A673 (cell line): Measurements from ENCODE around the gene SLC5A2. TPM values are rescaled to one million over a fixed set of nuclear protein-coding genes. Genes with fewer than 3 reads are reported as not detected.

Experiments
- BruUV-seq: library from RNA; stranded (reverse); fragments of 400-500 nt; replicated peaks from 2 replicates; lab custom pipeline; 2021; lab: Mats Ljungman, UMichigan
- CTCF ChIA-PET: fragments of 300-600 bp; sonication (Branson Sonifier 250); formaldehyde crosslinking; loops from one replicate; lab custom pipeline; 2022; ENCODE audit warnings: antibody characterized with exemption; lab: Charles Lee
- POLR2A ChIA-PET: fragments of 300-600 bp; sonication (Branson Sonifier 250); formaldehyde crosslinking; loops from one replicate; lab custom pipeline; 2022; ENCODE audit warnings: antibody characterized with exemption; ENCODE audit not compliant: low non-redundant PET; lab: Charles Lee
- DNase-seq: peaks from one replicate; pipeline ENCODE4 v3.0.0-alpha.2; 2015; ENCODE audit warnings: low spot score
- H3K27ac ChIP-seq: fragments of 200-600 bp; sonication (generic); 2 replicates; pipeline ENCODE4 v1.5.1; 2016; ENCODE audit warnings: mixed run types, low read depth, mild to moderate bottlenecking, mixed read lengths, antibody characterized with exemption, low read length; ENCODE audit not compliant: poor library complexity, severe bottlenecking
- H3K27me3 ChIP-seq: fragments of 200-600 bp; sonication (generic); replicated peaks from 2 replicates; pipeline ENCODE4 v1.6.1; 2017; ENCODE audit warnings: mixed run types, low read depth, mild to moderate bottlenecking, mixed read lengths, antibody characterized with exemption, low read length; ENCODE audit not compliant: insufficient read depth, poor library complexity
- H3K36me3 ChIP-seq: fragments of 200-600 bp; sonication (generic); 2 replicates; pipeline ENCODE4 v1.6.1; 2016; ENCODE audit warnings: mixed run types, mild to moderate bottlenecking, mixed read lengths, antibody characterized with exemption, low read length; ENCODE audit not compliant: insufficient read depth, poor library complexity, severe bottlenecking
- H3K4me1 ChIP-seq: fragments of 200-600 bp; sonication (generic); 2 replicates; pipeline ENCODE4 v1.6.1; 2017; ENCODE audit warnings: mixed run types, mild to moderate bottlenecking, mixed read lengths, antibody characterized with exemption, low read length; ENCODE audit not compliant: insufficient read depth, poor library complexity, severe bottlenecking
- H3K4me3 ChIP-seq: fragments of 200-600 bp; sonication (generic); 2 replicates; pipeline ENCODE4 v1.5.1; 2016; ENCODE audit warnings: low read depth, mixed run types, mild to moderate bottlenecking, mixed read lengths, low read length; ENCODE audit not compliant: poor library complexity, severe bottlenecking
- H3K9me3 ChIP-seq: fragments of 200-600 bp; sonication (generic); 2 replicates; pipeline ENCODE4 v1.6.1; 2016; ENCODE audit warnings: mixed run types, low read depth, mild to moderate bottlenecking, mixed read lengths, antibody characterized with exemption, low read length; ENCODE audit not compliant: poor library complexity, severe bottlenecking
- EZH2 ChIP-seq: fragments of 200-600 bp; sonication (generic); IDR thresholded peaks from 2 replicates; pipeline ENCODE4 v1.6.1; 2017; ENCODE audit warnings: borderline replicate concordance, low read depth, mild to moderate bottlenecking, mixed read lengths, antibody characterized with exemption, low read length; ENCODE audit not compliant: poor library complexity, severe bottlenecking
- intact Hi-C: fragments of 100-400 bp; cut with micrococcal nuclease; formaldehyde crosslinking; loops from one replicate; pipeline ENCODE4 v1.10.0; 2022; ENCODE audit not compliant: unreplicated experiment
- total RNA-seq: library from RNA; stranded (reverse); gene quantifications from 2 replicates; pipeline ENCODE4 v1.2.3, GENCODE V29; 2021
- TF ChIP-seq, protein P1 (sequence below): fragments of 300-800, 200-600 bp; sonication (generic); conservative IDR thresholded peaks from 2 replicates; pipeline ENCODE4 v1.5.1; 2017; ENCODE audit warnings: low read depth, mild to moderate bottlenecking, antibody characterized with exemption, low read length, moderate library complexity, mixed read lengths

The SLC5A2 gene
- total RNA-seq, 1 experiment from 2014 or later: not detected

DNA sequence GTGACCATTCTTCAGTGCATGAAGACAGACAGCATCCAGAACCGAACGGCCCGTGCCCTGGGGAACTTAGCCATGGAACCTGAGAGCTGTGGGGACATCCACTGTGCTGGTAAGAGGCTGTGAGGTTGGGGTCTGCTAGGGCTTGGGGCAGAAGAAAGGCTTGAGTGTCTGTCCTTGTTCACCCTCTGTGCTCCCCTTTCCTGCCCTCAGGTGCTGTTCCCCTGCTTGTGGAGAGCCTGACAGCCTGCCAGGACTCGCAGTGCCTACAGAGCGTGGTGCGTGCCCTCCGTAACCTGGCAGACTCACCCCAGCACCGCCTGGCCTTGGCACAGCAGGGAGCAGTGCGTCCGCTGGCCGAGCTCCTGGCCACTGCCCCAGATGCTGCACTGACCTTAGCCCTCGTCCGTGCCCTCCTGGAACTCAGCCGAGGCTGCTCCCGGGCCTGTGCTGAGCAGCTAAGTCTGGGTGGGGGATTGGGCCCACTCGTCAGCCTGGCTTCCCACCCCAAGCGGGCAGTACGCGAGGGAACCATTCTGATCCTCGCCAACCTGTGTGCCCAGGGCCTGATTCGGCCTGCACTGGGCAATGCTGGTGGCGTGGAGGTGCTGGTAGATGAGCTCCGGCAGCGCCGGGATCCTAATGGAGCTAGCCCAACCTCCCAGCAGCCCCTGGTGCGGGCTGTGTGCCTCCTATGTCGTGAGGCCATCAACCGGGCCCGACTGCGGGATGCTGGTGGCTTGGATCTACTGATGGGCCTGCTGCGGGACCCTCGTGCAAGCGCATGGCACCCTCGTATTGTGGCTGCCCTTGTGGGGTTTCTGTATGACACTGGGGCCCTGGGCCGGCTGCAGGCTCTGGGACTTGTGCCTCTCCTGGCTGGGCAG lies 20.8 kb upstream of the SLC5A2 start:
- BruUV-seq: no TSS peak
- intact Hi-C loops: no loop called here
- POLR2A ChIA-PET: no interaction called here

DNA sequence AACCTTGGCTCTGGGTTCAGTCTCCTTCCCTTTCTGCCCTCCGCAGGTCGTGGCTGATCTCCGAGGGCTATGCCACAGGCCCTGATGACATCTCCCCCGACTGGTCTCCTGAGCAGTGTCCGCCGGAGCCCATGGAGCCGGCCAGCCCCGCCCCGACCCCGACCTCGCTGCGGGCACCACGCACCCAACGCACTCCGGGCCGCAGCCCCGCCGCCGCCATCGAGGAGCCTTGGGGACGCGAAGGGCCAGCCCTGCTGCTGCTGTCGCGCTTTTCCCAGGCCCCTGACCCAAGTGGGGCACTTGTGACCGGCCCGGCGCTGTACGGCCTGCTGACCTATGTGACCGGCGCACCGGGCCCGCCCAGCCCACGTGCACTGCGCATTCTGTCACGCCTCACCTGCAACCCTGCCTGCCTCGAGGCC lies 18.6 kb upstream of the SLC5A2 start:
- intact Hi-C loops: no loop called here
- POLR2A ChIA-PET: no interaction called here
- Histone ChIP-seq H3K4me3 (no peak overlapping the region), H3K27me3 (no peaks in the 10 kb centered on the region), H3K9me3 (no peaks in the 10 kb centered on the region), H3K4me1 (peaks cover 6% of the 10 kb centered on the region), H3K27ac (no peak overlapping the region), H3K36me3 (no peaks in the 10 kb centered on the region)
- CTCF ChIA-PET: no interaction called here
- TF ChIP-seq, protein P1, sequence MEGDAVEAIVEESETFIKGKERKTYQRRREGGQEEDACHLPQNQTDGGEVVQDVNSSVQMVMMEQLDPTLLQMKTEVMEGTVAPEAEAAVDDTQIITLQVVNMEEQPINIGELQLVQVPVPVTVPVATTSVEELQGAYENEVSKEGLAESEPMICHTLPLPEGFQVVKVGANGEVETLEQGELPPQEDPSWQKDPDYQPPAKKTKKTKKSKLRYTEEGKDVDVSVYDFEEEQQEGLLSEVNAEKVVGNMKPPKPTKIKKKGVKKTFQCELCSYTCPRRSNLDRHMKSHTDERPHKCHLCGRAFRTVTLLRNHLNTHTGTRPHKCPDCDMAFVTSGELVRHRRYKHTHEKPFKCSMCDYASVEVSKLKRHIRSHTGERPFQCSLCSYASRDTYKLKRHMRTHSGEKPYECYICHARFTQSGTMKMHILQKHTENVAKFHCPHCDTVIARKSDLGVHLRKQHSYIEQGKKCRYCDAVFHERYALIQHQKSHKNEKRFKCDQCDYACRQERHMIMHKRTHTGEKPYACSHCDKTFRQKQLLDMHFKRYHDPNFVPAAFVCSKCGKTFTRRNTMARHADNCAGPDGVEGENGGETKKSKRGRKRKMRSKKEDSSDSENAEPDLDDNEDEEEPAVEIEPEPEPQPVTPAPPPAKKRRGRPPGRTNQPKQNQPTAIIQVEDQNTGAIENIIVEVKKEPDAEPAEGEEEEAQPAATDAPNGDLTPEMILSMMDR: no peak
- no peak for TF ChIP-seq EZH2
- DNase-seq: no peak
- BruUV-seq: no TSS peak

More for the DNA sequence above, 20.8 kb upstream of the SLC5A2 start:
- no peaks in the 10 kb centered on the region for H3K27me3 ChIP-seq
- DNase-seq: no peak
- H3K36me3 ChIP-seq: no peaks in the 10 kb centered on the region
- no peak for TF ChIP-seq EZH2
- TF ChIP-seq, protein P1: no peak
- H3K4me1 ChIP-seq: peaks cover 14% of the 10 kb centered on the region
- no peak overlapping the region for H3K27ac ChIP-seq
- H3K4me3 ChIP-seq: no peak overlapping the region
- CTCF ChIA-PET: no interaction called here
- no peaks in the 10 kb centered on the region for H3K9me3 ChIP-seq

DNA sequence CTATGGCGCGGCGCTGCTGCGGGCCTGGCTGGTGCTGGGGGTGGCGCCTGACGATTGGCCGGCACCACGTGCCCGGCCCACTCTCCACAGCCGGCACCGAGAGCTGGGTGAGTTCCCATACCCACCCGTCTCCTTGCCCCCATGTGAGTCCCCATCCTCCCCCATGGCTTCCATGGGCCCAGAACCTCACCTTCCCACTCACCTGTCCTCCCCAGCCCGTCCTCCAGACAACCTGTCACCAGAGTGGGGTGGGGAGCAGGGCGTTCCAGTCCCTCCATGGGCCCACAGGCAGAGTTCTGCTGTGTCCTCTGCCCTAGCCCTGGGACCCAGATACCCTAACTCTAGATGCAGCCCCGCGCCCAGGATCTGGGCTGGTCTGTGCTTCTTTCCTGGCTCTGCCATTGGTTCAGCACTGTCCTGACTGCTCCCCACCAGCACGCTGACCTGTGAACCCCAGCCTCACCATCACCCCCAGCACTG lies 18.1 kb upstream of the SLC5A2 start:
- Histone ChIP-seq H3K4me1 (peaks cover 6% of the 10 kb centered on the region), H3K4me3 (no peak overlapping the region), H3K27me3 (no peaks in the 10 kb centered on the region), H3K27ac (no peak overlapping the region), H3K36me3 (no peaks in the 10 kb centered on the region), H3K9me3 (no peaks in the 10 kb centered on the region)
- no peak for DNase-seq
- intact Hi-C loops: no loop called here
- BruUV-seq: no TSS peak
- ChIA-PET POLR2A (no interaction called here), CTCF (no interaction called here)
- TF ChIP-seq, protein P1: no peak
- no peak for TF ChIP-seq EZH2
